IMR-90 (cell line): ENCODE measurements around the gene OSBPL3.

Experiments
- SMC3 ChIP-seq: fragments of 150-350 bp; IDR thresholded peaks from 2 replicates; pipeline ENCODE4 v1.6.1; 2016; ENCODE audit warnings: low read depth, mild to moderate bottlenecking, antibody characterized with exemption, low read length, moderate library complexity
- TF ChIP-seq, protein P1 (sequence below): conservative IDR thresholded peaks from 2 replicates; pipeline ENCODE4 v1.5.1; 2012; ENCODE audit warnings: mild to moderate bottlenecking, low read depth, low read length, improper control_type of control experiment
- TF ChIP-seq, protein P2 (sequence below): fragments of 150-350 bp; IDR thresholded peaks from 2 replicates; pipeline ENCODE4 v1.6.1; 2016; ENCODE audit warnings: low read depth, mild to moderate bottlenecking, low read length, moderate library complexity, borderline replicate concordance

DNA sequence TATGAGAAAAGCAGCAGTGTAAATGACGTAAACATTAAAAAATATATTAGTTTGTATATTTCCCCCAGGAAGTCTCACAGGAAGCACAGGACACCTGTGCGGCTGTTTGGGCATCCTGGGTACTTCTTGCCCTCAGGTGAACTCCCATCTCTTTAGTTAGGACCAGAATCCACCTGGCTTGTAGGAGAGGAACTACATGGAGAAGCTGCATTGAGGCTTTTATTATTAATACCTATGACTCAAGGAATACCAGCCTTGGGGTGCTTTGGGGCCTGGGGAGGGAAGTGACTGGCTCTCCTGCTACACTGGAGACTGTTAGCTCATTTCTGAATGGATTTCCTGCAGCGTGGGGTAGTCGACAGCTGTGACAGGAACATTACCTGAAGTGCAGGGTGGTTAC lies 182.7 kb downstream of the OSBPL3 start:
- TF ChIP-seq, protein P1, sequence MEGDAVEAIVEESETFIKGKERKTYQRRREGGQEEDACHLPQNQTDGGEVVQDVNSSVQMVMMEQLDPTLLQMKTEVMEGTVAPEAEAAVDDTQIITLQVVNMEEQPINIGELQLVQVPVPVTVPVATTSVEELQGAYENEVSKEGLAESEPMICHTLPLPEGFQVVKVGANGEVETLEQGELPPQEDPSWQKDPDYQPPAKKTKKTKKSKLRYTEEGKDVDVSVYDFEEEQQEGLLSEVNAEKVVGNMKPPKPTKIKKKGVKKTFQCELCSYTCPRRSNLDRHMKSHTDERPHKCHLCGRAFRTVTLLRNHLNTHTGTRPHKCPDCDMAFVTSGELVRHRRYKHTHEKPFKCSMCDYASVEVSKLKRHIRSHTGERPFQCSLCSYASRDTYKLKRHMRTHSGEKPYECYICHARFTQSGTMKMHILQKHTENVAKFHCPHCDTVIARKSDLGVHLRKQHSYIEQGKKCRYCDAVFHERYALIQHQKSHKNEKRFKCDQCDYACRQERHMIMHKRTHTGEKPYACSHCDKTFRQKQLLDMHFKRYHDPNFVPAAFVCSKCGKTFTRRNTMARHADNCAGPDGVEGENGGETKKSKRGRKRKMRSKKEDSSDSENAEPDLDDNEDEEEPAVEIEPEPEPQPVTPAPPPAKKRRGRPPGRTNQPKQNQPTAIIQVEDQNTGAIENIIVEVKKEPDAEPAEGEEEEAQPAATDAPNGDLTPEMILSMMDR = no peak
- no peak for TF ChIP-seq SMC3
- TF ChIP-seq, protein P2, sequence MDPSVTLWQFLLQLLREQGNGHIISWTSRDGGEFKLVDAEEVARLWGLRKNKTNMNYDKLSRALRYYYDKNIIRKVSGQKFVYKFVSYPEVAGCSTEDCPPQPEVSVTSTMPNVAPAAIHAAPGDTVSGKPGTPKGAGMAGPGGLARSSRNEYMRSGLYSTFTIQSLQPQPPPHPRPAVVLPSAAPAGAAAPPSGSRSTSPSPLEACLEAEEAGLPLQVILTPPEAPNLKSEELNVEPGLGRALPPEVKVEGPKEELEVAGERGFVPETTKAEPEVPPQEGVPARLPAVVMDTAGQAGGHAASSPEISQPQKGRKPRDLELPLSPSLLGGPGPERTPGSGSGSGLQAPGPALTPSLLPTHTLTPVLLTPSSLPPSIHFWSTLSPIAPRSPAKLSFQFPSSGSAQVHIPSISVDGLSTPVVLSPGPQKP = no peak
